ENCODE measurements around the gene CTXN1. TPM values are rescaled to one million over a fixed set of nuclear protein-coding genes. Genes with fewer than 3 reads are reported as not detected.

CTXN1 gene
- total RNA-seq, 6 experiments from 2014 or later, result 5.0 to 14.0 (median 5.4) TPM

DNA sequence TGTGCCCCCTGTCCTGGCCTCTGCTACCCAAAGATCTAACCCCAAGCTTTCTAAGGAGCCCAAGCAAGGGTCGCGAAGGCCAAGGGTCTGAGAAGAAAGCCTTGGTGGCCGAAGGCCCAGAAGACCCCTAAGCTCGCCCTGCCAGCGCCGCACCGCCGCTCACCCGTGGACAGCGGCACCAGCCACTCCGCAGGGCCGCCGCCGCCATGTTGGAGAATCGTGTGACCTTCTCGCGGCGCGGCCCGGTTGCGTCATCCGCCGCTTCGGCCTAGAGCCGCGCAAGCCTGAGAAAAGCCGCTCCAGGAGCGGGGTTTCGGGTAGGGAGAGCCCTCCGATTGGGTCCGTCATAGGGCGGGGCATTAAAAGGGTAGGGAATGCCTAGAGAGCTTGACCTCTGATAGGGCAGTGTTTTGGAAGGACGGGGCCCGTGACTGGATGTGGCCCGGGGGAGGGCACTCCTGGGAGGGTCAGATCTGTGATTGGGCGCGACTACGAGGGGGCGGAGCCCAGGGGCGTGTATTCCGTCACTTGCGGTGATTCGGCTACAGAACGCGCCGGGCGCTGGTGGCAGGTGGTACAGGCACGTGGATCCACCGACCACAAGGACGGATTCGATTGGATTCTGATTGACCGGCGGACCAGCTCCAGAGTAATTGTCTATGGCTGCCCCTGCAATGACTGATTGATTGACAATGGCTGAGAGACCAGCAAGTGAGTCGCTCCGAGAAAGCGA lies 17.7 kb upstream of the CTXN1 start, which contains the start of gene TIMM44:
Gene TIMM44, minus strand, starts transcription at position 223 of the 733 bp plus-strand sequence. Its CDS starts 15 bp downstream, at position 208.
- peak; percentile 99 for DNase-seq
- Mint-ChIP-seq H3K36me3 (ENCODE audit: low read depth) (peaks cover 13% of the 10 kb centered on the region; the same call in 1 of the 2 replicates), H3K4me3 (peak within 1 kb of the TSS; percentile 97), H3K4me1 (ENCODE audit: low read depth) (peaks cover 24% of the 10 kb centered on the region), H3K27me3 (ENCODE audit: insufficient read depth) (peaks cover 6% of the 10 kb centered on the region; the same call in 1 of the 2 replicates), H3K27ac (peak within 1 kb of the TSS; percentile 98), H3K9me3 (no peaks in the 10 kb centered on the region)
- TF ChIP-seq CTCF (IDR thresholded peaks at IDR 0.05), result no peak

DNA sequence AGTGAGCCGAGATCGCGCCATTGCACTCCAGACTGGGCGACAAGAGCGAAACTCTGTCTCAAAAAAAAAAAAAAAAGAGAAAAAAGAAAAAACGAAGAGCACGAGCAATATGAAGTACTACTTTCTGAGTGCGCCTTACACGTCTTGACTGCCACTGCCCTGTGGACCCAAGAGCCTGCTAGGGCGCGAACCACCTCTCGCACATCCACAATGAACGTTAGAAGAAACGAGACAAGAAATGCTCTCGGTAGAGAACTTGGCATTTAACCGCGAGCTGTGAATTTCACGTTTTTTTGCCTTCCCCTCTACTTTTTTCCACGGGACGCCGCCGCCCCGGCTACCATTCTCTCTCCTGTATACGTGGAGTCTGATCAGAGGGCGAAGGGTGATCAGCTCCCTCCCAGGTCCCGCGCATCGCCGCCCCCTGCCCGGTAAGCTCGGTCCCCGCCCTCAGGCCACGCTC lies 17.1 kb upstream of the CTXN1 start:
- H3K36me3 Mint-ChIP-seq (ENCODE audit: low read depth), result peaks cover 13% of the 10 kb centered on the region; the same call in 1 of the 2 replicates
- peak overlapping the region; percentile 97 for H3K4me3 Mint-ChIP-seq
- TF ChIP-seq CTCF (IDR thresholded peaks at IDR 0.05), result no peak

GRCh38 chr19:7941895-7942596 lies 16.1 kb upstream of the CTXN1 start:
- Mint-ChIP-seq H3K27ac (no peak overlapping the region), H3K36me3 (ENCODE audit: low read depth) (peaks cover 13% of the 10 kb centered on the region; the same call in 1 of the 2 replicates), H3K9me3 (no peaks in the 10 kb centered on the region), H3K4me3 (peak overlapping the region; percentile 97), H3K27me3 (ENCODE audit: insufficient read depth) (peaks cover 6% of the 10 kb centered on the region; the same call in 1 of the 2 replicates), H3K4me1 (ENCODE audit: low read depth) (peaks cover 24% of the 10 kb centered on the region)
- TF ChIP-seq CTCF (IDR thresholded peaks at IDR 0.05), result no peak
- no peak for DNase-seq

More for the DNA sequence above, 17.1 kb upstream of the CTXN1 start:
- Mint-ChIP-seq H3K27me3 (ENCODE audit: insufficient read depth) (peaks cover 6% of the 10 kb centered on the region; the same call in 1 of the 2 replicates), H3K4me1 (ENCODE audit: low read depth) (peaks cover 24% of the 10 kb centered on the region), H3K27ac (peak overlapping the region; percentile 98), H3K9me3 (no peaks in the 10 kb centered on the region)
- no peak for DNase-seq

GRCh38 chr19:7940841-7941240 lies 14.9 kb upstream of the CTXN1 start:
- no peaks in the 10 kb centered on the region for H3K9me3 Mint-ChIP-seq
- H3K36me3 Mint-ChIP-seq (ENCODE audit: low read depth), result peaks cover 13% of the 10 kb centered on the region
- no peak for TF ChIP-seq CTCF (IDR thresholded peaks at IDR 0.05)
- H3K4me3 Mint-ChIP-seq, result peak overlapping the region; percentile 23; the same call in 1 of the 2 replicates
- H3K4me1 Mint-ChIP-seq (ENCODE audit: low read depth), result peaks cover 24% of the 10 kb centered on the region
- H3K27me3 Mint-ChIP-seq (ENCODE audit: insufficient read depth), result peaks cover 6% of the 10 kb centered on the region; the same call in 1 of the 2 replicates
- no peak for DNase-seq
- H3K27ac Mint-ChIP-seq, result 0 out of 2 replicates have a peak overlapping the region, but pooled peaks have one; percentile 13

DNA sequence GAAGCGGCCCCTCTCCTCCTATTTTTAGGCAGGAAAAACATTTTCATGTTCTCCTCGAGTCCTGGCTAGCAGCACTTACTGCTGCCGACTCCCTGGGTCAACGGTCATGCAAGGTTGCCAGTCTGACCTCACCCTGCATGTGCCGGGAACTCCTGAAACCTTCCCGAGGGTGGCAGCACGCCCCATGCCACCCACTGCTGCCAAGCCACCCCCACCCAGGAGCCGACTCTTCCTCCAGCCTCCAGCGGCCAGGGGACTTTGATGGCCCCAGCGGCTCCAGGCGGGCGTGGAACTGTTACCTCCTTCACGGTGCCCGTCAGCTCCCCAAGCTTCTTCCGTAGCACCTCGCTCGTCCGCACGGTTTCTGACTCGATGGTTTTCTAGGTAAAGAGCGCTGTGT lies 8.8 kb upstream of the CTXN1 start:
- Mint-ChIP-seq H3K27ac (no peak overlapping the region), H3K27me3 (ENCODE audit: insufficient read depth) (no peaks in the 10 kb centered on the region), H3K36me3 (ENCODE audit: low read depth) (peaks cover 5% of the 10 kb centered on the region; the same call in 1 of the 2 replicates), H3K9me3 (no peaks in the 10 kb centered on the region), H3K4me1 (ENCODE audit: low read depth) (no peaks in the 10 kb centered on the region), H3K4me3 (no peak overlapping the region)
- DNase-seq, result no peak
- no peak for TF ChIP-seq CTCF (IDR thresholded peaks at IDR 0.05)
